Measurements from ENCODE around the gene GATA5. TPM values are rescaled to one million over a fixed set of nuclear protein-coding genes. Genes with fewer than 3 reads are reported as not detected.

Gene GATA5
- polyA plus RNA-seq, 12 donors: 0.06 to 0.25 (median 0.09) TPM; not detected in 6

GRCh38 chr20:62488470-62488869 is 12.7 kb upstream of the GATA5 start:
- DNase-seq: no peak

- DNase-seq: no peak
Measured at GRCh38 chr20:62487561-62488354, 12.0 kb upstream of the GATA5 start.

- DNase-seq: no peak
Measured at GRCh38 chr20:62487118-62487517, 11.3 kb upstream of the GATA5 start.

GRCh38 chr20:62486484-62486883 is 10.7 kb upstream of the GATA5 start:
- no peak for DNase-seq

GRCh38 chr20:62485701-62486089 is 9.9 kb upstream of the GATA5 start:
- DNase-seq: no peak

- peak; percentile 42 for DNase-seq
Measured at GRCh38 chr20:62485062-62485700, 9.4 kb upstream of the GATA5 start.

GRCh38 chr20:62484478-62484877 is 8.7 kb upstream of the GATA5 start:
- DNase-seq: no peak

GRCh38 chr20:62483613-62484458 is 8.0 kb upstream of the GATA5 start:
- DNase-seq: no peak

- DNase-seq: no peak
Measured at GRCh38 chr20:62482974-62483373, 7.2 kb upstream of the GATA5 start.

- DNase-seq: no peak
Measured at GRCh38 chr20:62482146-62482809, 6.5 kb upstream of the GATA5 start.

- DNase-seq: peak; percentile 30
Measured at GRCh38 chr20:62481425-62482145, 5.8 kb upstream of the GATA5 start.

- no peak for DNase-seq
Measured at GRCh38 chr20:62480318-62480717, 4.5 kb upstream of the GATA5 start.

GRCh38 chr20:62479656-62480055 is 3.9 kb upstream of the GATA5 start:
- no peak for DNase-seq

- no peak for DNase-seq
Measured at GRCh38 chr20:62479156-62479555, 3.4 kb upstream of the GATA5 start.

GRCh38 chr20:62477669-62478455 is 2.1 kb upstream of the GATA5 start:
- no peak for DNase-seq

GRCh38 chr20:62476056-62476838 is 452 bp upstream of the GATA5 start:
- DNase-seq: no peak

GRCh38 chr20:62475027-62475771 is 596 bp downstream of the GATA5 start:
- no peak for DNase-seq

- DNase-seq: no peak
Measured at GRCh38 chr20:62474604-62475026, 1.2 kb downstream of the GATA5 start.

All from muscle of arm (tissue), 12 donors.